PC-9 (cell line): ENCODE measurements around the gene PHACTR3. TPM values are rescaled to one million over a fixed set of nuclear protein-coding genes. Genes with fewer than 3 reads are reported as not detected.

Experiments
- BruUV-seq: library from RNA; stranded (reverse); fragments of 400-500 nt; replicated peaks from 2 replicates; lab custom pipeline; 2021; lab: Mats Ljungman, UMichigan
- CTCF ChIA-PET: fragments of 300-600 bp; sonication (Branson Sonifier 250); formaldehyde crosslinking; loops from one replicate; lab custom pipeline; 2022; ENCODE audit warnings: antibody characterized with exemption; lab: Charles Lee
- POLR2A ChIA-PET: fragments of 300-600 bp; sonication (Branson Sonifier 250); formaldehyde crosslinking; loops from one replicate; lab custom pipeline; 2022; ENCODE audit warnings: antibody characterized with exemption; ENCODE audit not compliant: unreplicated experiment; lab: Charles Lee
- DNase-seq, 2 experiments: peaks; one replicate each; pipeline versions ENCODE4 v3.0.0 to v3.0.0-alpha.2; 2015 to 2022; ENCODE audit warnings: mixed read lengths in 1 of 2
- H2AFZ ChIP-seq: fragments of 200-600 bp; sonication (generic); 2 replicates; pipeline ENCODE4 v1.8.1; 2017; ENCODE audit warnings: antibody characterized with exemption
- H3F3A ChIP-seq: fragments of 200-600 bp; sonication (generic); 2 replicates; pipeline ENCODE4 v1.8.1; 2017; ENCODE audit warnings: antibody characterized with exemption, mild to moderate bottlenecking, low read depth; ENCODE audit not compliant: insufficient read depth
- H3K27ac ChIP-seq: fragments of 200-600 bp; sonication (generic); 2 replicates; pipeline ENCODE4 v1.6.1; 2016; ENCODE audit warnings: mixed run types
- H3K27me3 ChIP-seq: fragments of 200-600 bp; sonication (generic); 2 replicates; pipeline ENCODE4 v1.6.1; 2016; ENCODE audit warnings: low read depth, mixed run types; ENCODE audit not compliant: insufficient read depth
- H3K36me3 ChIP-seq: fragments of 200-600 bp; sonication (generic); 2 replicates; pipeline ENCODE4 v1.6.1; 2016; ENCODE audit warnings: low read depth, mixed run types
- H3K4me1 ChIP-seq: fragments of 200-600 bp; sonication (generic); replicated peaks from 2 replicates; pipeline ENCODE4 v1.6.1; 2016; ENCODE audit warnings: mixed run types; ENCODE audit not compliant: insufficient read depth
- H3K4me2 ChIP-seq: fragments of 200-600 bp; sonication (generic); 2 replicates; pipeline ENCODE4 v1.6.1; 2017; ENCODE audit warnings: mixed run types
- H3K4me3 ChIP-seq: fragments of 200-600 bp; sonication (generic); 2 replicates; pipeline ENCODE4 v1.6.1; 2016; ENCODE audit warnings: mixed run types
- H3K79me2 ChIP-seq: fragments of 200-600 bp; sonication (generic); 2 replicates; pipeline ENCODE4 v1.6.1; 2017; ENCODE audit warnings: low read depth, mixed run types
- H3K9me2 ChIP-seq: fragments of 200-600 bp; sonication (generic); 2 replicates; pipeline ENCODE4 v1.8.1; 2017; ENCODE audit warnings: mild to moderate bottlenecking; ENCODE audit not compliant: insufficient read depth
- H3K9me3 ChIP-seq: fragments of 200-600 bp; sonication (generic); 2 replicates; pipeline ENCODE4 v1.8.1; 2016; ENCODE audit warnings: low read depth; ENCODE audit not compliant: insufficient read depth
- H4K20me1 ChIP-seq: fragments of 200-600 bp; sonication (generic); 2 replicates; pipeline ENCODE4 v1.8.1; 2017; ENCODE audit not compliant: insufficient read depth
- EZH2 ChIP-seq: fragments of 200-600 bp; sonication (generic); IDR thresholded peaks from 2 replicates; pipeline ENCODE4 v1.8.0; 2017; ENCODE audit warnings: antibody characterized with exemption, low read depth
- intact Hi-C: fragments of 100-400 bp; cut with micrococcal nuclease; formaldehyde crosslinking; loops from one replicate; pipeline ENCODE4 v1.10.0; 2022; ENCODE audit not compliant: unreplicated experiment
- total RNA-seq: library from RNA; stranded (reverse); gene quantifications from 2 replicates; pipeline ENCODE4 v1.2.3, GENCODE V29; 2021
- TF ChIP-seq, protein P1 (sequence below): fragments of 200-600 bp; sonication (generic); conservative IDR thresholded peaks from 2 replicates; pipeline ENCODE4 v1.6.1; 2017; ENCODE audit warnings: mixed run types, antibody characterized with exemption, mild to moderate bottlenecking, moderate library complexity

Gene PHACTR3
- total RNA-seq, 1 experiment from 2014 or later = 0.41 TPM

DNA sequence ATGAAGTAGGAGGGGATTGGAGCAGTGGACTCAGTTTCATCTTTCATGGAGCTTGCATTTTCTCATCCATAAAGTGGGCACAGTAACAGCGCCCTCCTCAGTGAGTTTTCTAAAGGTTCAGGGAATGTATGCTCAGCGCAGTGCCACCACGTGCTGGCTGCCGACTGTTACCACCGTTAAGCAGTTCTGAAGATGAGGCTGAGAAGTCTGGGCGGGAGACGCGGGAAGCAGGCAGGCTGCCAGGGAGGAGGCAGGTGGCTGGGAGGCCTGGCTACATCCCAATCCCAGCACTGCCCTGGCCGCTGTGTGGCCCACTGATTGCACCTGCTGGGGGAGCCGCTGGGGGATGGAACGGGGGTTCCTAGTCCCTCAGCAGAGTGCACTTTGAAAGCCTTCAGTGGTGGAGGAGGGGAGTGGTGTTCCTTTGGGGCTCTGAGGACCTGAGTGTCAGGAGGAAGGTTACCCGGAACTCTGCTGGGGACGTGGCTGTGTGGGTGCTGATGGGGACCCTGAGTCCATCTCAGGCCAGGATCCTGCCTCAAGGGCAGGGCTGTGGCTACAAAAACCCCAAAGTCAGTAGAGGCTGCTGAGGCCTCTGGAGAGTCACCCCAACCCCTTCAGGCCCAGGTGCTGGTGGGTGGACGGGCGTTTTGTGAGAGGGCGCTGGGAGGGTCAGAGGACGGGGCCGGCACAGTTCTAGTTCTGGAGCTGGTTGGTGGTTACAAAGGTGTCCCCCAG is 28.0 kb upstream of the PHACTR3 start:
- TF ChIP-seq, protein P1, sequence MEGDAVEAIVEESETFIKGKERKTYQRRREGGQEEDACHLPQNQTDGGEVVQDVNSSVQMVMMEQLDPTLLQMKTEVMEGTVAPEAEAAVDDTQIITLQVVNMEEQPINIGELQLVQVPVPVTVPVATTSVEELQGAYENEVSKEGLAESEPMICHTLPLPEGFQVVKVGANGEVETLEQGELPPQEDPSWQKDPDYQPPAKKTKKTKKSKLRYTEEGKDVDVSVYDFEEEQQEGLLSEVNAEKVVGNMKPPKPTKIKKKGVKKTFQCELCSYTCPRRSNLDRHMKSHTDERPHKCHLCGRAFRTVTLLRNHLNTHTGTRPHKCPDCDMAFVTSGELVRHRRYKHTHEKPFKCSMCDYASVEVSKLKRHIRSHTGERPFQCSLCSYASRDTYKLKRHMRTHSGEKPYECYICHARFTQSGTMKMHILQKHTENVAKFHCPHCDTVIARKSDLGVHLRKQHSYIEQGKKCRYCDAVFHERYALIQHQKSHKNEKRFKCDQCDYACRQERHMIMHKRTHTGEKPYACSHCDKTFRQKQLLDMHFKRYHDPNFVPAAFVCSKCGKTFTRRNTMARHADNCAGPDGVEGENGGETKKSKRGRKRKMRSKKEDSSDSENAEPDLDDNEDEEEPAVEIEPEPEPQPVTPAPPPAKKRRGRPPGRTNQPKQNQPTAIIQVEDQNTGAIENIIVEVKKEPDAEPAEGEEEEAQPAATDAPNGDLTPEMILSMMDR = no peak
- no peak for TF ChIP-seq EZH2
- Histone ChIP-seq H3F3A (no peaks in the 10 kb centered on the region), H4K20me1 (no peaks in the 10 kb centered on the region; the same call in none of the 2 replicates), H3K4me3 (no peak overlapping the region), H3K9me3 (no peaks in the 10 kb centered on the region), H3K4me2 (no peak overlapping the region), H3K9me2 (no peaks in the 10 kb centered on the region), H3K27ac (no peak overlapping the region), H2AFZ (no peak overlapping the region), H3K36me3 (no peaks in the 10 kb centered on the region), H3K27me3 (peaks cover 80% of the 10 kb centered on the region), H3K79me2 (no peaks in the 10 kb centered on the region), H3K4me1 (no peaks in the 10 kb centered on the region)
- intact Hi-C loops = no loop called here
- POLR2A ChIA-PET = no interaction called here
- no TSS peak for BruUV-seq
- DNase-seq = no peak
- CTCF ChIA-PET = no interaction called here

DNA sequence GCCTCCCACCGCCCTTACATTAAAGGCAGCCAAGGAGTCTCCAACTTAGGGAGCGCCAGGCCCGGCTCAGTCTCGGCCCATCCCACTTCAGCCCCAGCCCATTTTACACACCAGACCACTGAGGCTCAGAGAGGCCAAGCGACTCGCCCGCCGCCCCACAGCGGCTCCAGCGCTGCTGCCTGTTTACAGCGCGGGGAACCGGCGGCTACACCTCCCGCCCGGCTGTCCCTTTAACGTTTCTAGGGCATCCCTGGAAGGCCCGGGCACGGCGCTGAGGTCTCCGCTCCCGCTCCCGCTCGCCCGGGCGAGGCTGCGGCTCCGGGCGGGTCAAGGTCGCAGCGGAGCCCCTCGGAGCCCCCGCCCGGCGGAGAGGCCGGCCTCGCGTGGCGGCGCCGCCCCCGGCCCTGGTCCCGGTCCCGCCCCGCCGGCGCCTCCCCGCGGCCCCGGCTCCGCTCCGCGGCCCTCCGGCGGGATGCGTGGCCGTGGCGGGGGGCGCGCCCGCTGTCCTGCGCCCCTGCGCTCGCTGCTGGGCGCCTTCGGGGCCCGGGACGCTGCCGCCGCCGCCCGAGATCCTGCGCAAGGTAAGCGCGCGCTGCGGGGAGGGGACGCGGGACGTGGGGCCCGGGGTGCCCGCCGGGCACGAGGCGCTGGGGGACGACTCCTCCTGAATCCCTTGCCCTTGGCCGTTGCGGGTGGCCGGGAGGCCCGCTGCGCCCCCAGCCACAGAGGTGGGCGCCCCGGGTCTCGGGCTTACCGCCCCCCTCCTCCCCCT is 27.1 kb upstream of the PHACTR3 start:
- Histone ChIP-seq H3F3A (no peaks in the 10 kb centered on the region), H3K9me3 (no peaks in the 10 kb centered on the region), H3K27ac (no peak overlapping the region), H3K4me2 (no peak overlapping the region), H3K36me3 (no peaks in the 10 kb centered on the region), H3K4me3 (no peak overlapping the region), H3K79me2 (no peaks in the 10 kb centered on the region), H3K4me1 (no peaks in the 10 kb centered on the region), H4K20me1 (no peaks in the 10 kb centered on the region; the same call in none of the 2 replicates), H3K27me3 (peaks cover 84% of the 10 kb centered on the region), H3K9me2 (no peaks in the 10 kb centered on the region), H2AFZ (no peak overlapping the region)
- CTCF ChIA-PET = no interaction called here
- intact Hi-C loops = no loop called here
- POLR2A ChIA-PET = no interaction called here
- BruUV-seq = no TSS peak
- DNase-seq = no peak
- TF ChIP-seq, protein P1 = no peak
- no peak for TF ChIP-seq EZH2

DNA sequence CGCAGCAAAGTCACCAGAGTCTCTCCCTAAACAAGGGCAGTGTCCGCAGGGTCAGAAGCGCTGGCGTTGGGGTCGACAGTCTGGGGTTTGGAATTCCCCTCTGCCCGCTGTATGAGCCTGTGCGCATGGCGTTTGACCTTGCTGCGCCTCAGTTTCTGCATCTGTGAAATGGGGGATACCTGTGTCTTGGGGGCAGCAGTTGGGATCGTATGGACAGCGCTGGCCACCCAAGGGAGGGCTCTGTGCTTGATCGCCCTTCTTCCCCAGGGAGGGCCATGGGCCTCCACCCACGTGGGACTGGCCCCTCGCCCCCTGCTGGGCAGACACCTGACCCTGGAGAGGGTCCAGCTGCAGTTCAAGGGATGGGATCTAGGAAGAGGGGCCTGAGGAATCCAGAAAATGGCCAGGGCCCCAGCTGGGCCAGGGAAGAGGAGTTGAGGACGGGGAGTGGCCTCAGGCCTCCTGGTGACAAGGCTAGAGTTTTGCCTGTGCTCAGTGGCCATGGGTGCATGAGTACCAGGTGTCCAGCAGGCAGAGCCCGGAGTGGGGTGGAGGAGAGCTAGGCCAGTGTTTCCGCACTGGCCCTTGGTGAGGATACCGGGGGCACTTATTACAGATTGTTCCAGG is 26.4 kb upstream of the PHACTR3 start:
- no peak overlapping the region for H3K4me3 ChIP-seq
- no peaks in the 10 kb centered on the region for H3K36me3 ChIP-seq
- H3K4me2 ChIP-seq = no peak overlapping the region
- H3K9me2 ChIP-seq = no peaks in the 10 kb centered on the region
- H3K27ac ChIP-seq = no peak overlapping the region
- H3F3A ChIP-seq = no peaks in the 10 kb centered on the region
- POLR2A ChIA-PET = no interaction called here
- H3K27me3 ChIP-seq = peaks cover 91% of the 10 kb centered on the region
- no peak for DNase-seq
- intact Hi-C loops = no loop called here
- H3K9me3 ChIP-seq = no peaks in the 10 kb centered on the region
- no TSS peak for BruUV-seq
- TF ChIP-seq, protein P1 = no peak
- no peak for TF ChIP-seq EZH2
- no peaks in the 10 kb centered on the region; the same call in none of the 2 replicates for H4K20me1 ChIP-seq
- CTCF ChIA-PET = no interaction called here
- no peak overlapping the region for H2AFZ ChIP-seq
- no peaks in the 10 kb centered on the region for H3K79me2 ChIP-seq
- H3K4me1 ChIP-seq = no peaks in the 10 kb centered on the region
